H1 (cell line): ENCODE results near the gene SLC9C2.

Experiments
- EZH2 ChIP-seq: fragments of 200-600 bp; sonication (generic); IDR thresholded peaks from 2 replicates; pipeline ENCODE4 v1.7.1; 2012; ENCODE audit warnings: low read depth, mild to moderate bottlenecking, moderate library complexity, low read length, inconsistent platforms; ENCODE audit not compliant: severe bottlenecking
- FOSL1 ChIP-seq: IDR thresholded peaks from 2 replicates; pipeline ENCODE4 v1.6.1; 2011; ENCODE audit warnings: mild to moderate bottlenecking, low read depth, low read length, moderate library complexity; ENCODE audit not compliant: insufficient read depth
- KDM5A ChIP-seq: fragments of 200-600 bp; IDR thresholded peaks from 2 replicates; pipeline ENCODE4 v1.7.1; 2012; ENCODE audit warnings: mild to moderate bottlenecking, low read length, inconsistent platforms, mixed read lengths
- POLR2A ChIP-seq, 2 experiments: IDR thresholded peaks; 1 replicate in 1 of 2; 2 replicates in 1 of 2; pipeline ENCODE4 v1.6.1; 2011; ENCODE audit warnings: low read depth in 2 of 2, low read length in 2 of 2, mild to moderate bottlenecking in 2 of 2; ENCODE audit errors: control extremely low read depth in 1 of 2
- SIN3A ChIP-seq, 2 experiments: IDR thresholded peaks in 1 of 2; conservative IDR thresholded peaks in 1 of 2; 2 replicates each; pipeline ENCODE4 v1.6.1; 2011 to 2012; ENCODE audit warnings: low read length in 2 of 2, improper control_type of control experiment in 1 of 2, low read depth in 1 of 2, mild to moderate bottlenecking in 1 of 2
- SRF ChIP-seq: IDR thresholded peaks from 2 replicates; pipeline ENCODE4 v1.6.1; 2011; ENCODE audit warnings: mild to moderate bottlenecking, low read depth, low read length, moderate library complexity
- TAF1 ChIP-seq: IDR thresholded peaks from 2 replicates; pipeline ENCODE4 v1.6.1; 2011; ENCODE audit warnings: mild to moderate bottlenecking, low read depth, low read length
- TBP ChIP-seq: IDR thresholded peaks from 2 replicates; pipeline ENCODE4 v1.6.1; 2011; ENCODE audit warnings: low read depth, low read length, improper control_type of control experiment
- ZNF274 ChIP-seq: IDR thresholded peaks from 2 replicates; pipeline ENCODE4 v1.7.0; 2012; ENCODE audit warnings: low read length, borderline replicate concordance; ENCODE audit errors: extremely low read depth
- TF ChIP-seq, protein P1 (sequence below): IDR thresholded peaks from 2 replicates; pipeline ENCODE4 v1.6.1; 2012; ENCODE audit warnings: inconsistent platforms
- TF ChIP-seq, protein P2 (sequence below), 3 experiments: IDR thresholded peaks; 1 replicate in 2 of 3; 2 replicates in 1 of 3; pipeline versions ENCODE4 v1.5.1 to v1.6.1; 2011; ENCODE audit warnings: low read length in 3 of 3, mild to moderate bottlenecking in 3 of 3, inconsistent platforms in 2 of 3, low read depth in 1 of 3, moderate library complexity in 1 of 3; ENCODE audit not compliant: insufficient read depth in 1 of 3; ENCODE audit errors: control extremely low read depth in 1 of 3

DNA sequence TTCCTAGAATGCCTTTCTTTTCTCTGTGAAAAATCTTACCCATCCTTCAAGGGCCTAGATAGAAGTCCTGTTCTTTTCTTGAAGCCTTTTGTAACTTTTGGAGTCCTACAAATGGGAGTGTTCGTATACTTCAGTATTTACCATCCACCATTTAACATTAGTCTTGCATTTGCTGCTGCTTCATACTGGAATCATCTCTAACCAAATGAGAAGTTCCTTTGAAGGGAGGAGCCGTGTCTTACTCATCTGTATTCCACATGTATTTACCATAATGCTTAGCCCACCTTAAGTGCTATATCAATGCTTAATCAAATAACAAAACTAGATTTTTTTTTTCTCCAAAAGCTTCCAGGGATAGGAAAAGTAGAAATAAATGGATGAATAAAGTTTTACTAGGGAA is 118.6 kb downstream of the SLC9C2 start:
- TF ChIP-seq, protein P1, sequence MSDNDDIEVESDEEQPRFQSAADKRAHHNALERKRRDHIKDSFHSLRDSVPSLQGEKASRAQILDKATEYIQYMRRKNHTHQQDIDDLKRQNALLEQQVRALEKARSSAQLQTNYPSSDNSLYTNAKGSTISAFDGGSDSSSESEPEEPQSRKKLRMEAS = no peak
- TF ChIP-seq POLR2A (IDR thresholded peaks at IDR 0.05; ENCODE audit: control extremely low read depth in 1 of 2, low read depth in 2 of 2, low read length in 2 of 2) = no peak
- TF ChIP-seq, protein P2, sequence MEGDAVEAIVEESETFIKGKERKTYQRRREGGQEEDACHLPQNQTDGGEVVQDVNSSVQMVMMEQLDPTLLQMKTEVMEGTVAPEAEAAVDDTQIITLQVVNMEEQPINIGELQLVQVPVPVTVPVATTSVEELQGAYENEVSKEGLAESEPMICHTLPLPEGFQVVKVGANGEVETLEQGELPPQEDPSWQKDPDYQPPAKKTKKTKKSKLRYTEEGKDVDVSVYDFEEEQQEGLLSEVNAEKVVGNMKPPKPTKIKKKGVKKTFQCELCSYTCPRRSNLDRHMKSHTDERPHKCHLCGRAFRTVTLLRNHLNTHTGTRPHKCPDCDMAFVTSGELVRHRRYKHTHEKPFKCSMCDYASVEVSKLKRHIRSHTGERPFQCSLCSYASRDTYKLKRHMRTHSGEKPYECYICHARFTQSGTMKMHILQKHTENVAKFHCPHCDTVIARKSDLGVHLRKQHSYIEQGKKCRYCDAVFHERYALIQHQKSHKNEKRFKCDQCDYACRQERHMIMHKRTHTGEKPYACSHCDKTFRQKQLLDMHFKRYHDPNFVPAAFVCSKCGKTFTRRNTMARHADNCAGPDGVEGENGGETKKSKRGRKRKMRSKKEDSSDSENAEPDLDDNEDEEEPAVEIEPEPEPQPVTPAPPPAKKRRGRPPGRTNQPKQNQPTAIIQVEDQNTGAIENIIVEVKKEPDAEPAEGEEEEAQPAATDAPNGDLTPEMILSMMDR (IDR thresholded peaks at IDR 0.05; ENCODE audit: control extremely low read depth in 1 of 3, insufficient read depth in 1 of 3, low read depth in 1 of 3, low read length in 3 of 3) = no peak
- TF ChIP-seq ZNF274 = no peak
- no peak for TF ChIP-seq TAF1
- no peak for TF ChIP-seq TBP
- TF ChIP-seq SIN3A (conservative IDR thresholded peaks at IDR 0.05 in 1 of 2, IDR thresholded peaks at IDR 0.05 in 1 of 2; ENCODE audit: low read depth in 1 of 2, low read length in 2 of 2) = no peak
- TF ChIP-seq FOSL1 = no peak
- TF ChIP-seq EZH2 = no peak
- no peak for TF ChIP-seq KDM5A
- no peak for TF ChIP-seq SRF
